Adrenal gland (tissue), 5 donors: Measurements from ENCODE around the gene BEND6.

Experiments used
- POLR2A ChIP-seq, 2 donors: fragments of 450-650 bp; IDR thresholded peaks; one replicate each; pipeline ENCODE4 v1.6.1; 2017; ENCODE audit warnings: antibody characterized with exemption in 2 of 2, mild to moderate bottlenecking in 2 of 2, moderate library complexity in 1 of 2
- TF ChIP-seq, protein P1 (sequence below), 6 experiments: fragments of 450-650 bp in 4 of 6; fragments of 200-600 bp in 2 of 6; sonication (generic) in 1 of 6; IDR thresholded peaks; 1 replicate in 5 of 6; 2 replicates in 1 of 6; pipeline versions ENCODE4 v1.5.1 to v1.8.0; 2016 to 2021; ENCODE audit warnings: antibody characterized with exemption in 6 of 6, mild to moderate bottlenecking in 2 of 6, moderate library complexity in 1 of 6
- donor health status: DM: no; HTN: no; CAD: no.

DNA sequence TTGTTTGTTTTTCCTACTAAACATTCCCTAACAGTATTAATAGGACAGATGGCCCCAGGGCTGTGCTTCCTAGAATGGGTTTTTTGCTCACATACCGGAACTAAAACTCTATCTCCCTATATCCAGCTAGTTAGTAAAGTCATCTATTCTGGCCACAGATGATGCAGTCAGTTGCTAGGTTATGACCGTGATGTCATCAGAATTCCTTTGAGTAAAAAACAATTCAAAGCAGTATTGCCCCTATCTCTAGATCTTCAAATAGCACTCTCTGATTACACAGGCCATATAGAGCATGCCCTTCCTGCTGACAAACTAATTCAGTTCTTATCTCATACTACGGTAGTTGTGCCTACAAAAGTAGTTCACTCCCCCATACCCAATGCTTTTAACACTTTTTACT lies 117.2 kb downstream of the BEND6 start:
- TF ChIP-seq, protein P1, sequence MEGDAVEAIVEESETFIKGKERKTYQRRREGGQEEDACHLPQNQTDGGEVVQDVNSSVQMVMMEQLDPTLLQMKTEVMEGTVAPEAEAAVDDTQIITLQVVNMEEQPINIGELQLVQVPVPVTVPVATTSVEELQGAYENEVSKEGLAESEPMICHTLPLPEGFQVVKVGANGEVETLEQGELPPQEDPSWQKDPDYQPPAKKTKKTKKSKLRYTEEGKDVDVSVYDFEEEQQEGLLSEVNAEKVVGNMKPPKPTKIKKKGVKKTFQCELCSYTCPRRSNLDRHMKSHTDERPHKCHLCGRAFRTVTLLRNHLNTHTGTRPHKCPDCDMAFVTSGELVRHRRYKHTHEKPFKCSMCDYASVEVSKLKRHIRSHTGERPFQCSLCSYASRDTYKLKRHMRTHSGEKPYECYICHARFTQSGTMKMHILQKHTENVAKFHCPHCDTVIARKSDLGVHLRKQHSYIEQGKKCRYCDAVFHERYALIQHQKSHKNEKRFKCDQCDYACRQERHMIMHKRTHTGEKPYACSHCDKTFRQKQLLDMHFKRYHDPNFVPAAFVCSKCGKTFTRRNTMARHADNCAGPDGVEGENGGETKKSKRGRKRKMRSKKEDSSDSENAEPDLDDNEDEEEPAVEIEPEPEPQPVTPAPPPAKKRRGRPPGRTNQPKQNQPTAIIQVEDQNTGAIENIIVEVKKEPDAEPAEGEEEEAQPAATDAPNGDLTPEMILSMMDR (IDR thresholded peaks at IDR 0.05): no peak
- no peak for TF ChIP-seq POLR2A (IDR thresholded peaks at IDR 0.05)
